ENCODE measurements around the gene RBM10.

Gene RBM10

DNA sequence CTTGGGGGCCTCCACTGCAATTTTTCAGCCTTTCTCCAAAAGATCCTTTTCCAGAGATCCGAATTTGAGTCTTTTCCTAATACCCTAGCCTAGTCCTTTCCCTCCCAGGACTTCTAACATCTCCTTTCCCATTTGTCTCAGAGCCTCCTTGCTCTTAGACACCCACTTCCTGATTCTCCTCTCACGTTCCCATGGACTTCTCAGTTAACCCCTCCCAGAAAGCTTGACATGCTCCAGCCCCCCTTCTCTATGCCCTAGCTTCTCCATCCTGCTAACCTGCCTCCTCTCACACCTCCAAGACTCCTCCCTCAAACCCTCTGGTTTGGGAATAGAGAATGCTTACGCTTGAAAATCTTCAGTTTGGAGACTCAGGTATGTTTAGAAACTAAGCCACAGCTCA is 51.1 kb downstream of the RBM10 start:
- DNase-seq (ENCODE audit: extremely low spot score): no peak
- TF ChIP-seq, protein P1, sequence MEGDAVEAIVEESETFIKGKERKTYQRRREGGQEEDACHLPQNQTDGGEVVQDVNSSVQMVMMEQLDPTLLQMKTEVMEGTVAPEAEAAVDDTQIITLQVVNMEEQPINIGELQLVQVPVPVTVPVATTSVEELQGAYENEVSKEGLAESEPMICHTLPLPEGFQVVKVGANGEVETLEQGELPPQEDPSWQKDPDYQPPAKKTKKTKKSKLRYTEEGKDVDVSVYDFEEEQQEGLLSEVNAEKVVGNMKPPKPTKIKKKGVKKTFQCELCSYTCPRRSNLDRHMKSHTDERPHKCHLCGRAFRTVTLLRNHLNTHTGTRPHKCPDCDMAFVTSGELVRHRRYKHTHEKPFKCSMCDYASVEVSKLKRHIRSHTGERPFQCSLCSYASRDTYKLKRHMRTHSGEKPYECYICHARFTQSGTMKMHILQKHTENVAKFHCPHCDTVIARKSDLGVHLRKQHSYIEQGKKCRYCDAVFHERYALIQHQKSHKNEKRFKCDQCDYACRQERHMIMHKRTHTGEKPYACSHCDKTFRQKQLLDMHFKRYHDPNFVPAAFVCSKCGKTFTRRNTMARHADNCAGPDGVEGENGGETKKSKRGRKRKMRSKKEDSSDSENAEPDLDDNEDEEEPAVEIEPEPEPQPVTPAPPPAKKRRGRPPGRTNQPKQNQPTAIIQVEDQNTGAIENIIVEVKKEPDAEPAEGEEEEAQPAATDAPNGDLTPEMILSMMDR (IDR thresholded peaks at IDR 0.05; ENCODE audit: control extremely low read depth, extremely low read depth, low read depth, missing control alignments): no peak
- ChIA-PET CTCF (interaction anchor here (0.9 to 1.5 kb wide), 4 partner anchors 22 to 327 kb away, joined by 3 to 4 read pairs (median 3); partner anchors contain the start of gene CDK16), POLR2A (no interaction called here)

DNA sequence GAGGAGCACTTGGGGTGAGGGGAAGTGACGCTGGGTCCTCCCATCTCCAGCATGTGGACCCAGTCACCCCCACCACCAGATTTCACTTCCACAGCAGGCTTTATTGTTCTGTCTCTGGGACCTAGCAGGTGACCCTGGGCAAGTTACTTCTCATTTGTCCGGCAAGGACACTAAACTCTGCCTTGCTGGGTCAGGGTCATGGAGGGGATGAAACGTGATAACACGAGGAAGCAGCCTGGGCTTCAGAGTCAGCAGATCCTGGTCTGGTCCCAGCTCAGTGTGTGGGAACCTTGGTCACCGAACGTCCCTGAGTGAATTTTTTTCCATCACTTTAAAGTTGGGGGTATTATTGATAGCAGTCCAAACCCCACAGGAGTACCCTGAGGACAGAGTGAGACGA is 52.5 kb downstream of the RBM10 start:
- CTCF ChIA-PET: interaction anchor here (0.9 to 1.4 kb wide), 3 partner anchors 9 to 326 kb away, joined by 3 to 5 read pairs (median 3); partner anchors contain the start of gene CDK16
- TF ChIP-seq, protein P1 (IDR thresholded peaks at IDR 0.05; ENCODE audit: control extremely low read depth, extremely low read depth, low read depth, missing control alignments): no peak
- POLR2A ChIA-PET: no interaction called here
- no peak for DNase-seq (ENCODE audit: extremely low spot score)

DNA sequence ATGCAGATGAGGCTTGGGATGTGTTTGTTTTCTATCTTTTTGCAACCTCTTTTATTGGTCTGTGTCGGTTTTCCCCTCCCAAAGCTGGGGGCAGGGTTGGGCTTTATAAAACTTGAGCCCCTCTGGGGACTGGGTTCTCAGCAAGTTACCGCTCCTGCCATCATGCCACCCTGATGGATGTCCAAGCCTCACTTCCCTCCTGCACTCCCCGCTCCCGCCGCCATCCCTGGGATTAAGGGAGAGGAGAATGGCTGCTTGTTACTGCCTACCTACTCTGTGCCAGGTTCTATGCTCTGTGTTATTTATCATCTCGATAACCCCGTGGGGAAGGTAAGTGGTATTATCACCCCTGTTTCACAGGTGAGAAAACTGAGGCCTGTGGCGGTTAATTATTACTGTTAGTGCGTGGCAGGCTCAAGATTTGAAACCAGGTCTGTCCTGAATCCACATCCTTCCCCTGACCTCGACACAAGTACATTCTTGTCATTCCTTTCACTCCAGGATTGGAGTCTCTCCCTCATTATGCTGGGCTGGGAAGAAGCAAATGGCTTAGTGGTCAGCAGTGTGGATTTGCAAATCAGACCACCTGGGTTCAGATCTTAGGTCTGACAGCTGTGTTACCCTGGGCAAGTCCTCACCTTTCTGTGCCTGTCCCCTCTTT is 53.1 kb downstream of the RBM10 start:
- DNase-seq (ENCODE audit: extremely low spot score): no peak
- ChIA-PET POLR2A (no interaction called here), CTCF (interaction anchor here (1.4 kb wide), 1 partner anchor 9 kb away, joined by 3 read pairs; no protein-coding TSS in a partner anchor)
- TF ChIP-seq, protein P1 (IDR thresholded peaks at IDR 0.05; ENCODE audit: control extremely low read depth, extremely low read depth, low read depth, missing control alignments): no peak

DNA sequence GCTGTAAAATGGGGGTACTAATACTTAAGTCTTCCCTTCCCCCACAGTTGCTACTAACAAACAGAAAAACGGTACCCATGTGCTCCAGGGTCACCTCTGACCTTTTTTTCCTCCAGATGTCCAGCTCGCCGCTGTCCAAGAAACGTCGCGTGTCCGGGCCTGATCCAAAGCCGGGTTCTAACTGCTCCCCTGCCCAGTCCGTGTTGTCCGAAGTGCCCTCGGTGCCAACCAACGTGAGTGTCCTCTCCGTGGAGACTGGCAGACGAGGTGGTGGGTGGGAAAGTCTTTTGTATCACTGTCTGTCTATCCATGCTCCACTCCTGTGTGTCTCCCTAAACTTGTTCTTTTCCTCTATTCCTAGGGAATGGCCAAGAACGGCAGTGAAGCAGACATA is 53.7 kb downstream of the RBM10 start:
- ChIA-PET POLR2A (no interaction called here), CTCF (no interaction called here)
- TF ChIP-seq, protein P1 (IDR thresholded peaks at IDR 0.05; ENCODE audit: control extremely low read depth, extremely low read depth, low read depth, missing control alignments): no peak
- no peak for DNase-seq (ENCODE audit: extremely low spot score)

DNA sequence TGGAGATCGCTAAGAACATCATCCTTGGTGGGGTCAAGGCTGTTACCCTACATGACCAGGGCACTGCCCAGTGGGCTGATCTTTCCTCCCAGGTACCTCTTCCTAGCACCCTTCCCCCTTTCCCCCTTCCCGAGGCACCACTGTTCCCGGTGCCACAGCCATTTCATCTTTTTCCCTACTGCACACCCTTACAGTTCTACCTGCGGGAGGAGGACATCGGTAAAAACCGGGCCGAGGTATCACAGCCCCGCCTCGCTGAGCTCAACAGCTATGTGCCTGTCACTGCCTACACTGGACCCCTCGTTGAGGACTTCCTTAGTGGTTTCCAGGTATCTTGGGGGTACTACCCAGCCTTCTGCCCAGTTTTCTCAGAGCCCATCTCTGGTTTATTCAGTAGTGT is 54.3 kb downstream of the RBM10 start:
- POLR2A ChIA-PET: no interaction called here
- TF ChIP-seq, protein P1 (IDR thresholded peaks at IDR 0.05; ENCODE audit: control extremely low read depth, extremely low read depth, low read depth, missing control alignments): no peak
- CTCF ChIA-PET: no interaction called here
- no peak for DNase-seq (ENCODE audit: extremely low spot score)

DNA sequence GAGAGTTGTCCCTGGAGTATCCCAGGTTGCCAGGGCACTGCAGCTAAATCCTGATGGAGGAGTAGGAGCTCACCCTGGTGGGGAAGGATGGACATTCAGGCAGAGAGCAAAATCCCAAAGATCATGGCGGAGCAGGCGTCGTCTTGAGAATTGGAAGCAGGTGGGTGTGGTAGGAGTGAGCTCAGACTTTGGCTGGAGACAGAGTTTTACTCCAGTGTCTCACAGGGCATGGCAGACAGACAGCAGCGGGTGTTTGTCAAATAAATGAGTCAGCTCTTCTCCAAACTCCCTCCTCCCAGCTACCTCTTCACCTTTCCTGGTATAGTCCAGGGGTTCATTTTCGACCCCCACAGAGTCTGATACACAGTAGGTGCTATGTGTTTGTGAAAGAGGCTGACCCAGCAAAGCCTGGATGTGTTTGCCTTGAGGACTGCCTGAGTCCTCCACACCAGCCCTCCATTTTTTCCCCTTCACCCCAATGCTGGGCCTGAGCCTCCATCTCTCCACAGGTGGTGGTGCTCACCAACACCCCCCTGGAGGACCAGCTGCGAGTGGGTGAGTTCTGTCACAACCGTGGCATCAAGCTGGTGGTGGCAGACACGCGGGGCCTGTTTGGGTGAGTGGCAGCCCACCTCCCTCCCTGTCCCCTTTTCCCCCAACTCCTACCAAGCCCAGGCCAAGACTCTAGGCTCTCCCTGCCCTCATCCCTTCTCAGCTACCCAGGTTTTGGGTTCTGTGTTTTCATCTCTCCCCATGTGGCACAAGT is 55.5 kb downstream of the RBM10 start:
- ChIA-PET POLR2A (no interaction called here), CTCF (interaction anchor here (0.9 kb wide), 1 partner anchor 323 kb away, joined by 3 read pairs; no protein-coding TSS in a partner anchor)
- TF ChIP-seq, protein P1 (IDR thresholded peaks at IDR 0.05; ENCODE audit: control extremely low read depth, extremely low read depth, low read depth, missing control alignments): no peak
- DNase-seq (ENCODE audit: extremely low spot score): no peak

Measured in GM10248 (cell line).